ENCODE measurements around the gene PRKAR2B. TPM values are rescaled to one million over a fixed set of nuclear protein-coding genes. Genes with fewer than 3 reads are reported as not detected.
"Not testable (repeated sequence)": the region's sequence is repeated elsewhere in the genome, so short reads cannot be mapped to it uniquely, and the experiment has no call there.

The PRKAR2B gene
- total and polyA plus RNA-seq, 2 donors, result 3.5 to 7.1 TPM

- DNase-seq (ENCODE audit: low read depth in 6 of 9, low spot score in 9 of 9), result no peak
- no peaks in the 10 kb centered on the region for H3K27me3 ChIP-seq (ENCODE audit: control insufficient read depth in 2 of 2, insufficient read depth in 1 of 2, low read length in 1 of 2)
- no peak overlapping the region for H3K4me3 ChIP-seq (ENCODE audit: low read length in 2 of 2)
- H3K36me3 ChIP-seq (ENCODE audit: control insufficient read depth in 2 of 2, insufficient read depth in 2 of 2, low read length in 1 of 2), result no peaks in the 10 kb centered on the region
- H3K27ac ChIP-seq (ENCODE audit: low read depth in 1 of 2, low read length in 1 of 2), result no peak overlapping the region
- 94% methylated on average over 6 of the region's 6 CpGs for WGBS
- H3K9me3 ChIP-seq (ENCODE audit: control insufficient read depth in 2 of 2, insufficient read depth in 1 of 2, low read length in 1 of 2), result no peaks in the 10 kb centered on the region
- peaks cover 0 to 6% of the 10 kb centered on the region in 2 donors for H3K4me1 ChIP-seq (ENCODE audit: control insufficient read depth in 2 of 2, insufficient read depth in 2 of 2, low read length in 2 of 2)
These were observed 86.1 kb downstream of the PRKAR2B start for GRCh38 chr7:107130487-107131220.

GRCh38 chr7:107133396-107133795 lies 88.9 kb downstream of the PRKAR2B start:
- Histone ChIP-seq H3K9me3 (ENCODE audit: control insufficient read depth in 2 of 2, insufficient read depth in 1 of 2, low read length in 1 of 2) (no peaks in the 10 kb centered on the region), H3K36me3 (ENCODE audit: control insufficient read depth in 2 of 2, insufficient read depth in 2 of 2, low read length in 1 of 2) (no peaks in the 10 kb centered on the region), H3K27ac (ENCODE audit: low read depth in 1 of 2, low read length in 1 of 2) (no peak overlapping the region), H3K4me3 (ENCODE audit: low read length in 2 of 2) (no peak overlapping the region), H3K27me3 (ENCODE audit: control insufficient read depth in 2 of 2, insufficient read depth in 1 of 2, low read length in 1 of 2) (no peaks in the 10 kb centered on the region), H3K4me1 (ENCODE audit: control insufficient read depth in 2 of 2, insufficient read depth in 2 of 2, low read length in 2 of 2) (no peaks in the 10 kb centered on the region)
- no peak for DNase-seq (ENCODE audit: low read depth in 6 of 9, low spot score in 9 of 9)
- WGBS, result 94% methylated on average over 2 of the region's 2 CpGs

GRCh38 chr7:107138696-107139420 lies 94.4 kb downstream of the PRKAR2B start:
- no peak overlapping the region for H3K4me3 ChIP-seq (ENCODE audit: low read length in 2 of 2)

GRCh38 chr7:107143875-107144274 lies 99.4 kb downstream of the PRKAR2B start:
- not testable (repeated sequence) for H3K4me3 ChIP-seq (ENCODE audit: low read length in 2 of 2); H3K27ac ChIP-seq (ENCODE audit: low read depth in 1 of 2, low read length in 1 of 2)
- 89% methylated on average over 5 of the region's 5 CpGs for WGBS

More at GRCh38 chr7:107138696-107139420, 94.4 kb downstream of the PRKAR2B start:
- H3K27me3 ChIP-seq (ENCODE audit: control insufficient read depth in 2 of 2, insufficient read depth in 1 of 2, low read length in 1 of 2), result no peaks in the 10 kb centered on the region
- no peak overlapping the region for H3K27ac ChIP-seq (ENCODE audit: low read depth in 1 of 2, low read length in 1 of 2)
- no peaks in the 10 kb centered on the region for H3K4me1 ChIP-seq (ENCODE audit: control insufficient read depth in 2 of 2, insufficient read depth in 2 of 2, low read length in 2 of 2)
- WGBS, result 92% methylated on average over 7 of the region's 7 CpGs
- no peaks in the 10 kb centered on the region for H3K36me3 ChIP-seq (ENCODE audit: control insufficient read depth in 2 of 2, insufficient read depth in 2 of 2, low read length in 1 of 2)
- DNase-seq (ENCODE audit: low read depth in 6 of 9, low spot score in 9 of 9), result no peak
- no peaks in the 10 kb centered on the region for H3K9me3 ChIP-seq (ENCODE audit: control insufficient read depth in 2 of 2, insufficient read depth in 1 of 2, low read length in 1 of 2)

GRCh38 chr7:107145067-107145838 lies 100.7 kb downstream of the PRKAR2B start:
- Histone ChIP-seq H3K36me3 (ENCODE audit: control insufficient read depth in 2 of 2, insufficient read depth in 2 of 2, low read length in 1 of 2) (no peaks in the 10 kb centered on the region), H3K9me3 (ENCODE audit: control insufficient read depth in 2 of 2, insufficient read depth in 1 of 2, low read length in 1 of 2) (no peaks in the 10 kb centered on the region), H3K4me1 (ENCODE audit: control insufficient read depth in 2 of 2, insufficient read depth in 2 of 2, low read length in 2 of 2) (no peaks in the 10 kb centered on the region), H3K4me3 (ENCODE audit: low read length in 2 of 2) (no peak overlapping the region), H3K27me3 (ENCODE audit: control insufficient read depth in 2 of 2, insufficient read depth in 1 of 2, low read length in 1 of 2) (no peaks in the 10 kb centered on the region), H3K27ac (ENCODE audit: low read depth in 1 of 2, low read length in 1 of 2) (no peak overlapping the region)
- 97% methylated on average over 4 of the region's 4 CpGs for WGBS
- DNase-seq (ENCODE audit: low read depth in 6 of 9, low spot score in 9 of 9), result no peak

More at GRCh38 chr7:107143875-107144274, 99.4 kb downstream of the PRKAR2B start:
- not testable (repeated sequence) for DNase-seq (ENCODE audit: low read depth in 6 of 9, low spot score in 9 of 9); H3K4me1 ChIP-seq (ENCODE audit: control insufficient read depth in 2 of 2, insufficient read depth in 2 of 2, low read length in 2 of 2); H3K27me3 ChIP-seq (ENCODE audit: control insufficient read depth in 2 of 2, insufficient read depth in 1 of 2, low read length in 1 of 2); H3K36me3 ChIP-seq (ENCODE audit: control insufficient read depth in 2 of 2, insufficient read depth in 2 of 2, low read length in 1 of 2); H3K9me3 ChIP-seq (ENCODE audit: control insufficient read depth in 2 of 2, insufficient read depth in 1 of 2, low read length in 1 of 2)

GRCh38 chr7:107147464-107148393 lies 103.2 kb downstream of the PRKAR2B start:
- Histone ChIP-seq H3K36me3 (ENCODE audit: control insufficient read depth in 2 of 2, insufficient read depth in 2 of 2, low read length in 1 of 2) (no peaks in the 10 kb centered on the region), H3K27ac (ENCODE audit: low read depth in 1 of 2, low read length in 1 of 2) (no peak overlapping the region), H3K4me1 (ENCODE audit: control insufficient read depth in 2 of 2, insufficient read depth in 2 of 2, low read length in 2 of 2) (no peaks in the 10 kb centered on the region), H3K9me3 (ENCODE audit: control insufficient read depth in 2 of 2, insufficient read depth in 1 of 2, low read length in 1 of 2) (no peaks in the 10 kb centered on the region), H3K4me3 (ENCODE audit: low read length in 2 of 2) (no peak overlapping the region), H3K27me3 (ENCODE audit: control insufficient read depth in 2 of 2, insufficient read depth in 1 of 2, low read length in 1 of 2) (no peaks in the 10 kb centered on the region)
- WGBS, result 39% methylated on average over 3 of the region's 3 CpGs
- DNase-seq (ENCODE audit: low read depth in 6 of 9, low spot score in 9 of 9), result peak in 2 of 9 donors; percentile 42 to 54

GRCh38 chr7:107148721-107149120 lies 104.2 kb downstream of the PRKAR2B start:
- WGBS, result 97% methylated on average over 2 of the region's 2 CpGs
- Histone ChIP-seq H3K27me3 (ENCODE audit: control insufficient read depth in 2 of 2, insufficient read depth in 1 of 2, low read length in 1 of 2) (no peaks in the 10 kb centered on the region), H3K4me3 (ENCODE audit: low read length in 2 of 2) (no peak overlapping the region), H3K36me3 (ENCODE audit: control insufficient read depth in 2 of 2, insufficient read depth in 2 of 2, low read length in 1 of 2) (no peaks in the 10 kb centered on the region), H3K9me3 (ENCODE audit: control insufficient read depth in 2 of 2, insufficient read depth in 1 of 2, low read length in 1 of 2) (no peaks in the 10 kb centered on the region), H3K27ac (ENCODE audit: low read depth in 1 of 2, low read length in 1 of 2) (no peak overlapping the region), H3K4me1 (ENCODE audit: control insufficient read depth in 2 of 2, insufficient read depth in 2 of 2, low read length in 2 of 2) (no peaks in the 10 kb centered on the region)
- DNase-seq (ENCODE audit: low read depth in 6 of 9, low spot score in 9 of 9), result no peak

- Histone ChIP-seq H3K9me3 (ENCODE audit: control insufficient read depth in 2 of 2, insufficient read depth in 1 of 2, low read length in 1 of 2) (no peaks in the 10 kb centered on the region), H3K4me3 (ENCODE audit: low read length in 2 of 2) (no peak overlapping the region), H3K27me3 (ENCODE audit: control insufficient read depth in 2 of 2, insufficient read depth in 1 of 2, low read length in 1 of 2) (no peaks in the 10 kb centered on the region), H3K4me1 (ENCODE audit: control insufficient read depth in 2 of 2, insufficient read depth in 2 of 2, low read length in 2 of 2) (no peaks in the 10 kb centered on the region), H3K36me3 (ENCODE audit: control insufficient read depth in 2 of 2, insufficient read depth in 2 of 2, low read length in 1 of 2) (no peaks in the 10 kb centered on the region), H3K27ac (ENCODE audit: low read depth in 1 of 2, low read length in 1 of 2) (no peak overlapping the region)
- 99% methylated on average over 1 of the region's 1 CpG for WGBS
- DNase-seq (ENCODE audit: low read depth in 6 of 9, low spot score in 9 of 9), result no peak
These were observed 105.4 kb downstream of the PRKAR2B start for GRCh38 chr7:107149863-107150262.

All from thymus (tissue), 11 donors.